Measurements from ENCODE around the gene PHLDA2. TPM values are rescaled to one million over a fixed set of nuclear protein-coding genes. Genes with fewer than 3 reads are reported as not detected.
A peak's percentile ranks its signal among the peaks of the same experiment; 100 is the strongest.

Gene PHLDA2
- total and polyA plus RNA-seq, 9 of the 15 experiments (the other 6 are each of a cell fraction or from before 2014, with no cell fraction given), result 0.43 to 42.4 (median 4.7) TPM

DNA sequence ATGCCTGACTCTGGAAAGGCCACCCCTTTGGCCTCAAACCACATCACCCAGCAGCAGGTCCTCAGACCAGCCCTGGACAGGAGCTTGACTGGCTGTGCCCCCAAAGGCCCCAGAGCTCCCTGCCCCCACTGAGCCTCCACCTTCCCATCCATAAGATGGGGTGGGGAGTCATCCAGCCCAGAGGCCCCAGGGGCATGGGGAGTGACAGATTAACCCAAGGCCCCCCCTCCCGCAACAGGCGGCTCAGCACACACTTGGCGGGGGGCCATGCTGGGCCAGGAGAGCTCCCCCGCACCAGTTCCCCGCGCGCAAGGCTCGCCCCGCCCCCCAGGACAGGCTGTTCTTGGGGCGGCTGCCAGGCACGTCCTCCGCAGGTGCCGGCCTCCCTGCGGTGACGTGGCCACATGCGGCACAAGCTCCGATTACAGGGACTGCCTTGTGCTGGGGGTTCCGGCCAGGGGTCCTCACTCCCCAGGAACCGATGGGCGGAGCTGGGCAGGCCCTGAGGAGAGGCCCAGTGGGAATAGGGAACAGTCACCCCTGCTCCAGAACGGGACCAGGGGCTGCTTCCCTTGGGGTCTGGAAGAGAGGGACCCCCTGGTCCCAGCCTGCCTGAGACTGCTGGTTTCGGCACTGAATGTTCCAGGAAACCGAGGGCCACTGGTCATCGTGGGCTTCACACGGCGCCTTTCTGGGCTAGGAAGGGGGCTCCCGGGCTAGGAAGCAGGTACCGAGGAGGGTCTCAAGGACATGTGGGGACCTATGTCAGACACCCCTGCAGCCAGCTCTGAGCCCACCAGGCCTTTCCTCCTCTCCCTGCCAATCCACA lies 38.5 kb downstream of the PHLDA2 start (continued):
- TF ChIP-seq ZNF395 (CRISPR knock-in tag; IDR thresholded peaks at IDR 0.05) (0 out of 2 replicates have a peak, but pooled peaks have one; percentile 46), HDAC2 (IDR thresholded peaks at IDR 0.05) (peak; percentile 85), ZNF408 (CRISPR knock-in tag; IDR thresholded peaks at IDR 0.05; ENCODE audit: low read depth) (no peak), PTBP1 (IDR thresholded peaks at IDR 0.05; ENCODE audit: low read depth, low read length) (peak; percentile 39; the same call in 1 of the 2 replicates), ESRRA (IDR thresholded peaks at IDR 0.05; ENCODE audit: borderline replicate concordance, low read depth) (peak; percentile 70), NRF1 (conservative IDR thresholded peaks at IDR 0.05 in 1 of 2, IDR thresholded peaks at IDR 0.05 in 1 of 2) (peak; percentile 76 to 80), ZNF263 (CRISPR knock-in tag; IDR thresholded peaks at IDR 0.05; ENCODE audit: borderline replicate concordance) (peak; percentile 69; the same call in 1 of the 2 replicates), HDAC1 (IDR thresholded peaks at IDR 0.05) (peak; percentile 50 to 74; a peak in 2 of 4 replicates), CEBPG (CRISPR knock-in tag; IDR thresholded peaks at IDR 0.05) (peak; percentile 29; the same call in 1 of the 2 replicates), CEBPG (tag; conservative IDR thresholded peaks at IDR 0.05 in 1 of 2, IDR thresholded peaks at IDR 0.05 in 1 of 2) (no peak), ZNF583 (CRISPR knock-in tag; IDR thresholded peaks at IDR 0.05) (peak; percentile 40; the same call in 1 of the 2 replicates)
- TF ChIP-seq, protein P1, sequence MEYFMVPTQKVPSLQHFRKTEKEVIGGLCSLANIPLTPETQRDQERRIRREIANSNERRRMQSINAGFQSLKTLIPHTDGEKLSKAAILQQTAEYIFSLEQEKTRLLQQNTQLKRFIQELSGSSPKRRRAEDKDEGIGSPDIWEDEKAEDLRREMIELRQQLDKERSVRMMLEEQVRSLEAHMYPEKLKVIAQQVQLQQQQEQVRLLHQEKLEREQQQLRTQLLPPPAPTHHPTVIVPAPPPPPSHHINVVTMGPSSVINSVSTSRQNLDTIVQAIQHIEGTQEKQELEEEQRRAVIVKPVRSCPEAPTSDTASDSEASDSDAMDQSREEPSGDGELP (CRISPR knock-in tag; IDR thresholded peaks at IDR 0.05; ENCODE audit: borderline replicate concordance), result peak; percentile 94
- TF ChIP-seq, protein P2, sequence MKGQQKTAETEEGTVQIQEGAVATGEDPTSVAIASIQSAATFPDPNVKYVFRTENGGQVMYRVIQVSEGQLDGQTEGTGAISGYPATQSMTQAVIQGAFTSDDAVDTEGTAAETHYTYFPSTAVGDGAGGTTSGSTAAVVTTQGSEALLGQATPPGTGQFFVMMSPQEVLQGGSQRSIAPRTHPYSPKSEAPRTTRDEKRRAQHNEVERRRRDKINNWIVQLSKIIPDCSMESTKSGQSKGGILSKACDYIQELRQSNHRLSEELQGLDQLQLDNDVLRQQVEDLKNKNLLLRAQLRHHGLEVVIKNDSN (CRISPR knock-in tag; IDR thresholded peaks at IDR 0.05), result peak; percentile 60; the same call in 1 of the 2 replicates
- TF ChIP-seq, protein P3, sequence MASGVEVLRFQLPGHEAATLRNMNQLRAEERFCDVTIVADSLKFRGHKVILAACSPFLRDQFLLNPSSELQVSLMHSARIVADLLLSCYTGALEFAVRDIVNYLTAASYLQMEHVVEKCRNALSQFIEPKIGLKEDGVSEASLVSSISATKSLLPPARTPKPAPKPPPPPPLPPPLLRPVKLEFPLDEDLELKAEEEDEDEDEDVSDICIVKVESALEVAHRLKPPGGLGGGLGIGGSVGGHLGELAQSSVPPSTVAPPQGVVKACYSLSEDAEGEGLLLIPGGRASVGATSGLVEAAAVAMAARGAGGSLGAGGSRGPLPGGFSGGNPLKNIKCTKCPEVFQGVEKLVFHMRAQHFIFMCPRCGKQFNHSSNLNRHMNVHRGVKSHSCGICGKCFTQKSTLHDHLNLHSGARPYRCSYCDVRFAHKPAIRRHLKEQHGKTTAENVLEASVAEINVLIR (CRISPR knock-in tag; IDR thresholded peaks at IDR 0.05), result peak; percentile 70
- TF ChIP-seq, protein P4, sequence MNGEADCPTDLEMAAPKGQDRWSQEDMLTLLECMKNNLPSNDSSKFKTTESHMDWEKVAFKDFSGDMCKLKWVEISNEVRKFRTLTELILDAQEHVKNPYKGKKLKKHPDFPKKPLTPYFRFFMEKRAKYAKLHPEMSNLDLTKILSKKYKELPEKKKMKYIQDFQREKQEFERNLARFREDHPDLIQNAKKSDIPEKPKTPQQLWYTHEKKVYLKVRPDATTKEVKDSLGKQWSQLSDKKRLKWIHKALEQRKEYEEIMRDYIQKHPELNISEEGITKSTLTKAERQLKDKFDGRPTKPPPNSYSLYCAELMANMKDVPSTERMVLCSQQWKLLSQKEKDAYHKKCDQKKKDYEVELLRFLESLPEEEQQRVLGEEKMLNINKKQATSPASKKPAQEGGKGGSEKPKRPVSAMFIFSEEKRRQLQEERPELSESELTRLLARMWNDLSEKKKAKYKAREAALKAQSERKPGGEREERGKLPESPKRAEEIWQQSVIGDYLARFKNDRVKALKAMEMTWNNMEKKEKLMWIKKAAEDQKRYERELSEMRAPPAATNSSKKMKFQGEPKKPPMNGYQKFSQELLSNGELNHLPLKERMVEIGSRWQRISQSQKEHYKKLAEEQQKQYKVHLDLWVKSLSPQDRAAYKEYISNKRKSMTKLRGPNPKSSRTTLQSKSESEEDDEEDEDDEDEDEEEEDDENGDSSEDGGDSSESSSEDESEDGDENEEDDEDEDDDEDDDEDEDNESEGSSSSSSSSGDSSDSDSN (IDR thresholded peaks at IDR 0.05; ENCODE audit: borderline replicate concordance in 1 of 2, low read depth in 2 of 2, low read length in 2 of 2), result 0 out of 4 replicates have a peak, but pooled peaks of 1 of the 2 experiments have one; percentile 38
- TF ChIP-seq, protein P5, sequence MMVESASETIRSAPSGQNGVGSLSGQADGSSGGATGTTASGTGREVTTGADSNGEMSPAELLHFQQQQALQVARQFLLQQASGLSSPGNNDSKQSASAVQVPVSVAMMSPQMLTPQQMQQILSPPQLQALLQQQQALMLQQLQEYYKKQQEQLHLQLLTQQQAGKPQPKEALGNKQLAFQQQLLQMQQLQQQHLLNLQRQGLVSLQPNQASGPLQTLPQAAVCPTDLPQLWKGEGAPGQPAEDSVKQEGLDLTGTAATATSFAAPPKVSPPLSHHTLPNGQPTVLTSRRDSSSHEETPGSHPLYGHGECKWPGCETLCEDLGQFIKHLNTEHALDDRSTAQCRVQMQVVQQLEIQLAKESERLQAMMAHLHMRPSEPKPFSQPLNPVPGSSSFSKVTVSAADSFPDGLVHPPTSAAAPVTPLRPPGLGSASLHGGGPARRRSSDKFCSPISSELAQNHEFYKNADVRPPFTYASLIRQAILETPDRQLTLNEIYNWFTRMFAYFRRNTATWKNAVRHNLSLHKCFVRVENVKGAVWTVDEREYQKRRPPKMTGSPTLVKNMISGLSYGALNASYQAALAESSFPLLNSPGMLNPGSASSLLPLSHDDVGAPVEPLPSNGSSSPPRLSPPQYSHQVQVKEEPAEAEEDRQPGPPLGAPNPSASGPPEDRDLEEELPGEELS (CRISPR knock-in tag; IDR thresholded peaks at IDR 0.05; ENCODE audit: borderline replicate concordance), result peak; percentile 95

All from K562 (cell line).